HS-5 (cell line): ENCODE measurements around the gene NAGS.
A peak's percentile ranks its signal among the peaks of the same experiment; 100 is the strongest.
"Not testable (repeated sequence)": the region's sequence is repeated elsewhere in the genome, so short reads cannot be mapped to it uniquely, and the experiment has no call there.

Experiments used
- DNase-seq: peaks from one replicate; pipeline ENCODE4 v3.0.0-alpha.2; 2012; ENCODE audit warnings: low read depth

NAGS gene

GRCh38 chr17:44006598-44007345, 2.4 kb downstream of the NAGS start:
- DNase-seq = peak; percentile 90

GRCh38 chr17:44007346-44008204, 3.2 kb downstream of the NAGS start:
- DNase-seq = no peak

- no peak for DNase-seq
Measured at GRCh38 chr17:44008205-44008909, 3.9 kb downstream of the NAGS start.

GRCh38 chr17:44010966-44011647, 6.7 kb downstream of the NAGS start:
- no peak for DNase-seq

GRCh38 chr17:44011876-44012275, 7.5 kb downstream of the NAGS start:
- DNase-seq = no peak

GRCh38 chr17:44012391-44012790, 8.0 kb downstream of the NAGS start:
- no peak for DNase-seq

- no peak for DNase-seq
Measured at GRCh38 chr17:44012874-44013273, 8.5 kb downstream of the NAGS start.

- DNase-seq = no peak
Measured at GRCh38 chr17:44014133-44014436, 9.7 kb downstream of the NAGS start.

- peak; percentile 67 for DNase-seq
Measured at GRCh38 chr17:44014437-44015172, 10.2 kb downstream of the NAGS start, which contains the start of gene TMEM101. TSS of gene TMEM101 (minus strand) at chr17:44014963. CDS start at chr17:44014952, 11 bp downstream.

GRCh38 chr17:44021227-44021626, 16.8 kb downstream of the NAGS start:
- not testable (repeated sequence) for DNase-seq

- no peak for DNase-seq
Measured at GRCh38 chr17:44022246-44022645, 17.8 kb downstream of the NAGS start.

GRCh38 chr17:44023545-44024270, 19.3 kb downstream of the NAGS start:
- DNase-seq = no peak

GRCh38 chr17:44024271-44024663, 19.8 kb downstream of the NAGS start:
- DNase-seq = no peak

GRCh38 chr17:44024853-44025252, 20.4 kb downstream of the NAGS start:
- DNase-seq = no peak

GRCh38 chr17:44029736-44030135, 25.3 kb downstream of the NAGS start:
- no peak for DNase-seq

GRCh38 chr17:44030482-44030881, 26.1 kb downstream of the NAGS start:
- no peak for DNase-seq

- no peak for DNase-seq
Measured at GRCh38 chr17:44033861-44034408, 29.5 kb downstream of the NAGS start.

- not testable (repeated sequence) for DNase-seq
Measured at GRCh38 chr17:44034688-44035087, 30.3 kb downstream of the NAGS start.

- DNase-seq = no peak
Measured at GRCh38 chr17:44037471-44037870, 33.0 kb downstream of the NAGS start.

GRCh38 chr17:44038604-44039011, 34.2 kb downstream of the NAGS start:
- no peak for DNase-seq
